GM13977 (cell line): Measurements from ENCODE around the gene CDH23.

Experiments
- DNase-seq: peaks from one replicate; pipeline ENCODE4 v3.0.0; 2012; ENCODE audit warnings: low spot score
- CTCF ChIP-seq: IDR thresholded peaks from 2 replicates; pipeline ENCODE4 v1.5.1; 2012; ENCODE audit warnings: mild to moderate bottlenecking, control low read depth; ENCODE audit not compliant: insufficient read depth; ENCODE audit errors: extremely low read depth, missing control alignments
- in situ Hi-C: fragments of 300-500 bp; cut with MboI; formaldehyde crosslinking; loops from one replicate; pipeline ENCODE4 v1.12.0; 2022; ENCODE audit warnings: low sequenced_read_pairs, low pct_unique_long_range_greater_than_20kb, mixed read lengths, inconsistent platforms; ENCODE audit not compliant: unreplicated experiment

CDH23 gene

GRCh38 chr10:71801361-71801760, 404.6 kb downstream of the CDH23 start:
- peak; percentile 78 for DNase-seq
- in situ Hi-C loops = no loop called here
- TF ChIP-seq CTCF = no peak

- in situ Hi-C loops = no loop called here
These were observed 405.5 kb downstream of the CDH23 start for GRCh38 chr10:71802235-71802634.

GRCh38 chr10:71802715-71803488, 406.2 kb downstream of the CDH23 start:
- TF ChIP-seq CTCF = no peak
- no peak for DNase-seq
- in situ Hi-C loops = no loop called here

More at GRCh38 chr10:71802235-71802634, 405.5 kb downstream of the CDH23 start:
- DNase-seq = no peak
- no peak for TF ChIP-seq CTCF

DNA sequence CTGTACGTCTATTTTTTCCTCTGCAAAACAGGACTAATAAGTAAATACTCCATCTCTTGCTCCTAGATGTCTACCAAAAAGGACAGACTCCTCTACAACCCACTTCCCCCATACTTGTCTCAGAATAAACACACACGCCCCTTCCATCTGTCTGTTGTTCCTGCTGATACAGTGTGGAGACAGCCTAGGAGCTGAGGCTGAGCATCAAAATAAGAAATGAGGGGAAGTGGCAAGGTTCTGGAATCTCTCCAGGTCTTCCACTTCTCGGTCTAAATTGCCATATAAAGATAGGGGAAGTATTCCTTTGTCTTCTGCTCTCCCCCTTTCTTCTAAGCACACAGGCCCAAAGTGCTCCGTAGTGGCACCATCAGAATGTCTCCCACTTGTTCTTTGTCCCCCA, 407.4 kb downstream of the CDH23 start:
- TF ChIP-seq CTCF = no peak
- in situ Hi-C loops = no loop called here
- DNase-seq = no peak

GRCh38 chr10:71805776-71806703, 409.3 kb downstream of the CDH23 start:
- in situ Hi-C loops = no loop called here
- TF ChIP-seq CTCF = no peak
- no peak for DNase-seq

- no peak for TF ChIP-seq CTCF
- in situ Hi-C loops = no loop called here
- DNase-seq = no peak
These were observed 410.2 kb downstream of the CDH23 start for GRCh38 chr10:71806704-71807556.
